GM19395 (cell line): ENCODE results near the gene SAG.

Experiments
- ATAC-seq: cut with Tn5 transposase; IDR thresholded peaks from one replicate; pipeline ENCODE4 v1.9.1; 2021; ENCODE audit warnings: mild to moderate bottlenecking, moderate library complexity; ENCODE audit not compliant: unreplicated experiment

The SAG gene

GRCh38 chr2:233287871-233288270 is 19.7 kb upstream of the SAG start:
- no peak for ATAC-seq

GRCh38 chr2:233288663-233289062 is 19.0 kb upstream of the SAG start:
- no peak for ATAC-seq

GRCh38 chr2:233289648-233290047 is 18.0 kb upstream of the SAG start:
- ATAC-seq = no peak

- no peak for ATAC-seq
Observed at GRCh38 chr2:233290051-233290845, 17.4 kb upstream of the SAG start.

- ATAC-seq = no peak
Observed at GRCh38 chr2:233295891-233296290, 11.7 kb upstream of the SAG start.

GRCh38 chr2:233297076-233297475 is 10.5 kb upstream of the SAG start:
- ATAC-seq = no peak

- ATAC-seq = no peak
Observed at GRCh38 chr2:233300401-233300800, 7.2 kb upstream of the SAG start.

GRCh38 chr2:233301248-233301647 is 6.4 kb upstream of the SAG start:
- ATAC-seq = no peak

- ATAC-seq = no peak
Observed at GRCh38 chr2:233301811-233302210, 5.8 kb upstream of the SAG start.

DNA sequence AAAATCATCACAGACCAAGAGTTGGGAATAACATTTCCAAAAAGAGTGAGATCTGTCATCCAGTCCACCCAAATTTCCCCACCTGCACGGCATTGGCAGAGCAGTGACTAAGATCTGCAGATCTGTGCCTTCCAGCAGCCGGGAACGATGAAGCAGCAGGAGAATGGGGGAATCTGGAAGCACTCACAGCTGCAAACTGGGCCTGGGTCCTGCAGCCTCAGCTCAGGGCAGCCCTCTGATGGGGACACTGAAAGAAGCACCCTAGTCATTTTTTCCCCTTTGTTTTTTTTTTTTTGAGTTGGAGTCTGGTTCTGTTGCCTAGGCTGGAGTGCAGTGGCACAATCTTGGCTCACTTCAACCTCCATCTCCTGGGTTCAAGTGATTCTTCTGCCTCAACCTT is 4.4 kb upstream of the SAG start:
- no peak for ATAC-seq

GRCh38 chr2:233311241-233311926 is 3.8 kb downstream of the SAG start:
- ATAC-seq = no peak

- ATAC-seq = no peak
Observed at GRCh38 chr2:233312874-233313273, 5.3 kb downstream of the SAG start.

GRCh38 chr2:233314180-233314925 is 6.7 kb downstream of the SAG start:
- ATAC-seq = no peak

- ATAC-seq = no peak
Observed at GRCh38 chr2:233317196-233317943, 9.8 kb downstream of the SAG start.

GRCh38 chr2:233319256-233319655 is 11.6 kb downstream of the SAG start:
- no peak for ATAC-seq

DNA sequence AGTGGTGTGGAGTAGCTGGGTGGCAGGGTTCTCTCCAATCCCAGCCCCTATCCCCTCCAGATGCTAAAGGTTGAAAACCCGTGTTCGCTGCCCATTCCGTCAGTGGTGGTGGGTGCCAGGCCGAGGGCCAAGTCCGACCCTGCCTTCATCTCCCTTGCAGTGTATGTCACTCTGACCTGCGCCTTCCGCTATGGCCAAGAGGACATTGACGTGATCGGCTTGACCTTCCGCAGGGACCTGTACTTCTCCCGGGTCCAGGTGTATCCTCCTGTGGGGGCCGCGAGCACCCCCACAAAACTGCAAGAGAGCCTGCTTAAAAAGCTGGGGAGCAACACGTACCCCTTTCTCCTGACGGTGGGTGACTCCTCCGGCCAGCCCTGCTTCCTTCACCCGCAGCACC is 12.9 kb downstream of the SAG start:
- no peak for ATAC-seq

DNA sequence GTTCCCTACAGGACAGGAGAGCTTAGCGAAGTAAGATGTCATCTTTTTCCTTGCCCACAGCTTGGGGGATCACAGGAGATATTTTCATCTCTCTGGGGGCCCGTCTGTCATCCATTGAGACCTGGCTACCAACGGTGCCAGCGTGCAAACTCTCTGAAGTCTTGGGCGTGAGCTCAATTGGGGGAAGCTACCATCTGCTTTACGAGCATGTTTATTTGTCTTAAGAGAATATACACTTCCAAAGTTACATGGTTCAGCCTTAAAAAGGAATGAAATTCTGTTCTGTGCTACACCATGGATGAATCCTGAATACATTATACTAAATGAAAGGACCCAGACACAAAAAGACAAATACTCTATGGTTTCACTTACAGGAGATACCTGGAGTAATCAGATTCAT is 13.6 kb downstream of the SAG start:
- ATAC-seq = no peak

GRCh38 chr2:233323851-233324250 is 16.2 kb downstream of the SAG start:
- no peak for ATAC-seq

DNA sequence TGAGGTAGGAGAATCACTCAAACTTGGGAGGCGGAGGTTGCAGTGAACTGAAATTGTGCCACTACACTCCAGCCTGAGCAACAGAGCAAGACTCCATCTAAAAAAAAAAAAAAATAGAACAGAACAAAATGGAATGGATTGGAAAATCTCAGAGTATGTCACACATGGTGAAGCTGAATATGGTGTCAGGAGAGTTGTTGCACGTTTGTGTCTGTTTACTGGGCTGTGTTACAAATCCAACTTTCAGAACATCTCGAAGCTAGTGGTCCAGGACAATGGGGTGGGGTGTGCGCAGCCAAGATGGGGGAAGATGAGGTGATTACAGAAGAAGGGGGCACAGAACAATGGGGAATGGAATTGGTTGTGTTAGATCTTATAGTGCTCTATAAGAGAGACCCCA is 17.6 kb downstream of the SAG start:
- ATAC-seq = no peak

DNA sequence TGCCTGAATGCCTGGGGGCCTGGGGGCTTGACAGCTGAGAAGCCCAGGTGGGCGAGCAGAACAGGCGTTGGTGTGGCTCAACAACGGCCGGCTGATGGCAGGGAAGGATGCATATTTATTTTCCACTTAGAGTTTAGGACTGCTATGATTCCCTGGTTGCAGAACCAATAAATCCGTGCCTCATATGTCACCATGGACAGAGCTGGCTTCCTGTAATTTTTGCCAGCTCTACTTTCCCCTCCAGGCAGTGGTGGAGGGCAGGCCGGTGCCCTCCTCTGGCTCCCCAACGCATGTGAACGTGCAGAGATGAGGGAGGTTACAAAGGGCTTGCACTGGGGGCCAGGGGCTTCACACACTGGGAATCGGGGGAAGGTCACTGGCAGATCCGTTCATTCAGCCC is 18.2 kb downstream of the SAG start:
- ATAC-seq = no peak

- ATAC-seq = no peak
Observed at GRCh38 chr2:233326500-233326899, 18.9 kb downstream of the SAG start.
